Fibroblast of peridontal ligament (primary cell): ENCODE results near the gene ATRAID.
"Not testable (repeated sequence)": the region's sequence is repeated elsewhere in the genome, so short reads cannot be mapped to it uniquely, and the experiment has no call there.

ENCODE experiments used
- DNase-seq: peaks from one replicate; pipeline ENCODE4 v3.0.0-alpha.2; 2010; ENCODE audit errors: extremely low read depth

The ATRAID gene

GRCh38 chr2:27194538-27195354, 17.1 kb upstream of the ATRAID start:
- DNase-seq = peak; percentile 52

GRCh38 chr2:27195799-27196198, 16.0 kb upstream of the ATRAID start:
- DNase-seq = not testable (repeated sequence)

GRCh38 chr2:27198068-27198467, 13.8 kb upstream of the ATRAID start:
- DNase-seq = not testable (repeated sequence)

GRCh38 chr2:27198627-27199026, 13.2 kb upstream of the ATRAID start:
- no peak for DNase-seq

- DNase-seq = no peak
Observed at GRCh38 chr2:27199241-27199640, 12.6 kb upstream of the ATRAID start.

- no peak for DNase-seq
Observed at GRCh38 chr2:27201675-27202074, 10.2 kb upstream of the ATRAID start.

GRCh38 chr2:27202854-27203253, 9.0 kb upstream of the ATRAID start:
- DNase-seq = no peak

- DNase-seq = no peak
Observed at GRCh38 chr2:27203741-27204140, 8.1 kb upstream of the ATRAID start.

GRCh38 chr2:27204566-27204965, 7.3 kb upstream of the ATRAID start:
- no peak for DNase-seq

GRCh38 chr2:27205206-27205605, 6.6 kb upstream of the ATRAID start:
- DNase-seq = no peak

- DNase-seq = no peak
Observed at GRCh38 chr2:27206346-27206745, 5.5 kb upstream of the ATRAID start.

GRCh38 chr2:27208486-27209050, 3.3 kb upstream of the ATRAID start:
- DNase-seq = no peak

GRCh38 chr2:27209621-27210401, 2.0 kb upstream of the ATRAID start:
- peak; percentile 38 for DNase-seq

GRCh38 chr2:27211241-27211942, 449 bp upstream of the ATRAID start:
- peak; percentile 8 for DNase-seq

GRCh38 chr2:27212626-27213471, 1.0 kb downstream of the ATRAID start:
- peak; percentile 80 for DNase-seq

GRCh38 chr2:27214941-27215340, 3.1 kb downstream of the ATRAID start:
- peak; percentile 12 for DNase-seq

- DNase-seq = no peak
Observed at GRCh38 chr2:27216416-27217137, 4.7 kb downstream of the ATRAID start.

GRCh38 chr2:27217173-27218121, 5.6 kb downstream of the ATRAID start, which contains the start of gene CAD:
Gene CAD (plus strand): TSS chr2:27217369. CDS start chr2:27217552, 183 bp downstream.
- DNase-seq = peak; percentile 67

GRCh38 chr2:27218614-27219013, 6.8 kb downstream of the ATRAID start:
- DNase-seq = no peak
